ENCODE measurements around the gene NSMF.
A peak's percentile ranks its signal among the peaks of the same experiment; 100 is the strongest.
"Not testable (repeated sequence)": the region's sequence is repeated elsewhere in the genome, so short reads cannot be mapped to it uniquely, and the experiment has no call there.

NSMF gene

GRCh38 chr9:137428841-137429545 is 30.1 kb downstream of the NSMF start:
- DNase-seq = no peak

- DNase-seq = no peak
Observed at GRCh38 chr9:137428311-137428630, 30.9 kb downstream of the NSMF start.

GRCh38 chr9:137427454-137428310 is 31.5 kb downstream of the NSMF start:
- no peak for DNase-seq

GRCh38 chr9:137426018-137426681 is 33.0 kb downstream of the NSMF start:
- no peak for DNase-seq

GRCh38 chr9:137423514-137424291 is 35.4 kb downstream of the NSMF start:
- no peak for DNase-seq

GRCh38 chr9:137422604-137423513 is 36.3 kb downstream of the NSMF start, which contains the start of the genes EXD3 and NOXA1:
Gene EXD3, minus strand, starts transcription at chr9:137423162. Its CDS starts 27,805 bp downstream, at chr9:137395357.
Gene NOXA1, plus strand, starts transcription at chr9:137423393. Its CDS starts 137 bp downstream, at chr9:137423530.
- peak; percentile 81 for DNase-seq

- no peak for DNase-seq
Observed at GRCh38 chr9:137421838-137422603, 37.1 kb downstream of the NSMF start.

GRCh38 chr9:137417161-137418021 is 41.7 kb downstream of the NSMF start:
- no peak for DNase-seq

- no peak for DNase-seq
Observed at GRCh38 chr9:137416563-137417151, 42.5 kb downstream of the NSMF start.

- DNase-seq = no peak
Observed at GRCh38 chr9:137416006-137416562, 43.0 kb downstream of the NSMF start.

GRCh38 chr9:137415451-137415850 is 43.7 kb downstream of the NSMF start:
- no peak for DNase-seq

GRCh38 chr9:137412431-137412830 is 46.7 kb downstream of the NSMF start:
- DNase-seq = no peak

GRCh38 chr9:137411645-137412380 is 47.3 kb downstream of the NSMF start:
- DNase-seq = no peak

GRCh38 chr9:137411260-137411644 is 47.9 kb downstream of the NSMF start:
- no peak for DNase-seq

GRCh38 chr9:137410891-137411249 is 48.3 kb downstream of the NSMF start:
- DNase-seq = no peak

GRCh38 chr9:137410236-137410890 is 48.8 kb downstream of the NSMF start:
- not testable (repeated sequence) for DNase-seq

- no peak for DNase-seq
Observed at GRCh38 chr9:137409515-137409914, 49.6 kb downstream of the NSMF start.

All from activated T-cell treated with anti-CD3 and anti-CD28 coated beads for 4 hours (primary cell).